ENCODE results near the gene TSC22D3.

DNA sequence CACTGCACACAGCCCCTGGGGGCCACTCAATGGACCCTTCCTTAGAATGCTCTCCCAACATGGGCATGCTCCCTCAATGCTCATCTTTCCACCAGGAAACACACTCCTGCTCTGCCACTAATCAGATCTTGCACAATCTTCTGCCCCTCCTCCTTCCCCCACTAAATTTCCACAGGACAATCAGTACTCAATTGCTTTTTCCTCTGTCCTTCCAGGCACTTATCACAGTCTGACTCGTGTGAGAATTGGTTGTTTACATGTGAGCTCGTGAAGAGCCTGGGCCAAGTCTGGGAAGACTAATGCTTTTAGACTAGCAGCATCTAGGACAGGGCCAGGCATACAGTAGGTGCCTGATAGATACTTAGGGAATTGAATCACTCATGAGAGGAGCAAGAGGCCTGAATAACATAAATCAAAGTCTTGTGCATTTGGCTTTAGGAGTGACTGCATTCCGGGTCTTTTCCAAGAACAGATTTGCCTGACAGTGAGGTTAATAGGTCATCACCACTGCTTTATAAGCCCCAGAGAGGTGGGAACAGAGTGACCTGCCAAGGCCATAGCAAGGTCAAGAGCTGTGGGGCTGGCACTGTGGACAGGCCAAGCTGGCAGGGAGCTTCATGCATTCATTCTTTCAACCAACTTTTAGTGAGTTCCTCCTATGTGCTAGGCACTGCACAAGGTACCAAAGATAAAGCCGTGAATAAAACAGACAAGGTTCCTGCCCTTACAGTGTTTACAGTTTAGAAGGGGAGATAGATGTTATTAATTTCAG is 92.3 kb downstream of the TSC22D3 start:
- TF ChIP-seq, protein P1, sequence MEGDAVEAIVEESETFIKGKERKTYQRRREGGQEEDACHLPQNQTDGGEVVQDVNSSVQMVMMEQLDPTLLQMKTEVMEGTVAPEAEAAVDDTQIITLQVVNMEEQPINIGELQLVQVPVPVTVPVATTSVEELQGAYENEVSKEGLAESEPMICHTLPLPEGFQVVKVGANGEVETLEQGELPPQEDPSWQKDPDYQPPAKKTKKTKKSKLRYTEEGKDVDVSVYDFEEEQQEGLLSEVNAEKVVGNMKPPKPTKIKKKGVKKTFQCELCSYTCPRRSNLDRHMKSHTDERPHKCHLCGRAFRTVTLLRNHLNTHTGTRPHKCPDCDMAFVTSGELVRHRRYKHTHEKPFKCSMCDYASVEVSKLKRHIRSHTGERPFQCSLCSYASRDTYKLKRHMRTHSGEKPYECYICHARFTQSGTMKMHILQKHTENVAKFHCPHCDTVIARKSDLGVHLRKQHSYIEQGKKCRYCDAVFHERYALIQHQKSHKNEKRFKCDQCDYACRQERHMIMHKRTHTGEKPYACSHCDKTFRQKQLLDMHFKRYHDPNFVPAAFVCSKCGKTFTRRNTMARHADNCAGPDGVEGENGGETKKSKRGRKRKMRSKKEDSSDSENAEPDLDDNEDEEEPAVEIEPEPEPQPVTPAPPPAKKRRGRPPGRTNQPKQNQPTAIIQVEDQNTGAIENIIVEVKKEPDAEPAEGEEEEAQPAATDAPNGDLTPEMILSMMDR (IDR thresholded peaks at IDR 0.05), result no peak
- TF ChIP-seq POLR2A (IDR thresholded peaks at IDR 0.05), result peak in 1 of 2 donors; percentile 44

All from tibial nerve (tissue), 3 donors.